SK-N-SH treated with all-trans-retinoic acid at 6 μM for 48 hours (cell line): ENCODE results near the gene ZNF71.

Experiments used
- ATAC-seq: fragments of 200-7000 bp; cut with Tn5 transposase; 3 replicates; pipeline ENCODE4 v1.9.1; 2020; ENCODE audit warnings: mild to moderate bottlenecking, moderate library complexity
- ARNTL ChIP-seq: fragments of 450-650 bp; formaldehyde crosslinking; IDR thresholded peaks from 2 replicates; pipeline ENCODE4 v1.5.0; 2020; ENCODE audit warnings: low read depth, mild to moderate bottlenecking, moderate library complexity, borderline replicate concordance
- BACH2 ChIP-seq: fragments of 250-450 bp; sonication (Bioruptor Pico); IDR thresholded peaks from 2 replicates; pipeline ENCODE4 v1.9.0; 2021; ENCODE audit warnings: mild to moderate bottlenecking, borderline replicate concordance
- CREB5 ChIP-seq: fragments of 250-450 bp; sonication (Bioruptor Pico); IDR thresholded peaks from 2 replicates; pipeline ENCODE4 v1.5.1; 2020; ENCODE audit warnings: low read depth, mild to moderate bottlenecking, moderate library complexity
- CSDC2 ChIP-seq: fragments of 250-450 bp; sonication (Bioruptor Pico); IDR thresholded peaks from 2 replicates; pipeline ENCODE4 v1.5.0; 2020; ENCODE audit warnings: mild to moderate bottlenecking, moderate library complexity
- CSRNP3 ChIP-seq: fragments of 250-450 bp; sonication (Bioruptor Pico); IDR thresholded peaks from 2 replicates; pipeline ENCODE4 v1.5.1; 2021; ENCODE audit warnings: mild to moderate bottlenecking, moderate library complexity
- ESRRG ChIP-seq: fragments of 250-450 bp; sonication (Bioruptor Pico); IDR thresholded peaks from 2 replicates; pipeline ENCODE4 v1.6.1; 2021; ENCODE audit warnings: mild to moderate bottlenecking
- GLIS3 ChIP-seq: fragments of 250-450 bp; sonication (Bioruptor Pico); IDR thresholded peaks from 2 replicates; pipeline ENCODE4 v1.5.0; 2020; ENCODE audit warnings: mild to moderate bottlenecking, moderate library complexity
- ISL1 ChIP-seq: fragments of 250-450 bp; sonication (Bioruptor Pico); IDR thresholded peaks from 2 replicates; pipeline ENCODE4 v2.1.2; 2022; ENCODE audit warnings: mild to moderate bottlenecking, moderate library complexity
- OSR1 ChIP-seq: fragments of 250-450 bp; sonication (Bioruptor Pico); IDR thresholded peaks from 2 replicates; pipeline ENCODE4 v1.8.0; 2022; ENCODE audit warnings: moderate library complexity, mild to moderate bottlenecking, inconsistent platforms
- PATZ1 ChIP-seq: fragments of 250-450 bp; sonication (Bioruptor Pico); IDR thresholded peaks from 2 replicates; pipeline ENCODE4 v1.8.0; 2020; ENCODE audit warnings: mild to moderate bottlenecking, moderate library complexity, borderline replicate concordance
- POU6F1 ChIP-seq: fragments of 250-450 bp; sonication (Bioruptor Pico); IDR thresholded peaks from 2 replicates; pipeline ENCODE4 v1.8.0; 2021; ENCODE audit warnings: low read depth, mild to moderate bottlenecking, moderate library complexity, borderline replicate concordance
- PPARA ChIP-seq: fragments of 250-450 bp; sonication (Bioruptor Pico); IDR thresholded peaks from 2 replicates; pipeline ENCODE4 v1.5.0; 2020; ENCODE audit warnings: mild to moderate bottlenecking, borderline replicate concordance
- SNAI2 ChIP-seq: fragments of 250-450 bp; sonication (Bioruptor Pico); IDR thresholded peaks from 2 replicates; pipeline ENCODE4 v1.5.0; 2020; ENCODE audit warnings: mild to moderate bottlenecking, moderate library complexity
- TCF4 ChIP-seq: fragments of 250-450 bp; sonication (Bioruptor Pico); IDR thresholded peaks from 2 replicates; pipeline ENCODE4 v1.8.0; 2021; ENCODE audit warnings: mild to moderate bottlenecking, moderate library complexity, borderline replicate concordance
- TOX ChIP-seq: fragments of 250-450 bp; sonication (Bioruptor Pico); IDR thresholded peaks from 2 replicates; pipeline ENCODE4 v1.8.0; 2021; ENCODE audit warnings: mild to moderate bottlenecking, moderate library complexity, borderline replicate concordance
- TSHZ2 ChIP-seq: fragments of 250-450 bp; sonication (Bioruptor Pico); IDR thresholded peaks from 2 replicates; pipeline ENCODE4 v1.5.0; 2020; ENCODE audit warnings: mild to moderate bottlenecking, moderate library complexity
- ZC3H10 ChIP-seq: fragments of 250-450 bp; sonication (Bioruptor Pico); IDR thresholded peaks from 2 replicates; pipeline ENCODE4 v1.5.1; 2021; ENCODE audit warnings: mild to moderate bottlenecking, moderate library complexity
- ZFP3 ChIP-seq: fragments of 250-450 bp; sonication (Bioruptor Pico); IDR thresholded peaks from 2 replicates; pipeline ENCODE4 v1.5.0; 2020; ENCODE audit warnings: mild to moderate bottlenecking, moderate library complexity
- ZFP30 ChIP-seq: fragments of 450-650 bp; formaldehyde crosslinking; IDR thresholded peaks from 2 replicates; pipeline ENCODE4 v1.5.0; 2022; ENCODE audit warnings: mild to moderate bottlenecking, moderate library complexity
- ZNF565 ChIP-seq: fragments of 450-650 bp; formaldehyde crosslinking; conservative IDR thresholded peaks from 2 replicates; pipeline ENCODE4 v1.5.0; 2020; ENCODE audit warnings: low read depth, mild to moderate bottlenecking, moderate library complexity
- ZNF8 ChIP-seq: fragments of 450-650 bp; formaldehyde crosslinking; IDR thresholded peaks from 2 replicates; pipeline ENCODE4 v1.5.0; 2020; ENCODE audit warnings: mild to moderate bottlenecking, moderate library complexity

Gene ZNF71

GRCh38 chr19:56603829-56604228 is 8.7 kb downstream of the ZNF71 start:
- TF ChIP-seq ISL1 (CRISPR knock-in tag) = no peak
- no peak for TF ChIP-seq ZNF565 (CRISPR knock-in tag)
- no peak for TF ChIP-seq ZFP3 (CRISPR knock-in tag)
- no peak for TF ChIP-seq ARNTL (CRISPR knock-in tag)
- no peak for TF ChIP-seq ESRRG
- TF ChIP-seq GLIS3 (CRISPR knock-in tag) = no peak
- TF ChIP-seq TOX (CRISPR knock-in tag) = no peak
- no peak for TF ChIP-seq OSR1 (CRISPR knock-in tag)
- no peak for TF ChIP-seq ZFP30 (CRISPR knock-in tag)
- no peak for ATAC-seq

- no peak for ATAC-seq
- TF ChIP-seq ZNF8 (CRISPR knock-in tag) (no peak), TSHZ2 (CRISPR knock-in tag) (no peak), CSRNP3 (CRISPR knock-in tag) (no peak), CSDC2 (CRISPR knock-in tag) (no peak), ESRRG (no peak), ZC3H10 (no peak), TCF4 (CRISPR knock-in tag) (no peak), ZFP30 (CRISPR knock-in tag) (no peak), PATZ1 (no peak), POU6F1 (CRISPR knock-in tag) (no peak), PPARA (CRISPR knock-in tag) (no peak), TOX (CRISPR knock-in tag) (no peak), ZNF565 (CRISPR knock-in tag) (no peak), OSR1 (CRISPR knock-in tag) (no peak), ARNTL (CRISPR knock-in tag) (no peak)
Observed at GRCh38 chr19:56608274-56608964, 13.3 kb downstream of the ZNF71 start.

GRCh38 chr19:56611288-56611687 is 16.2 kb downstream of the ZNF71 start:
- ATAC-seq = no peak
- TF ChIP-seq SNAI2 (CRISPR knock-in tag) (no peak), CSRNP3 (CRISPR knock-in tag) (no peak), GLIS3 (CRISPR knock-in tag) (no peak), OSR1 (CRISPR knock-in tag) (no peak), ZFP3 (CRISPR knock-in tag) (no peak), POU6F1 (CRISPR knock-in tag) (no peak), CREB5 (CRISPR knock-in tag) (no peak), BACH2 (CRISPR knock-in tag) (no peak), ESRRG (no peak), ZFP30 (CRISPR knock-in tag) (no peak), TOX (CRISPR knock-in tag) (no peak), TCF4 (CRISPR knock-in tag) (no peak), ZC3H10 (no peak)
